HG02571 (cell line): ENCODE data around the gene PNPLA6.
"Not testable (repeated sequence)": the region's sequence is repeated elsewhere in the genome, so short reads cannot be mapped to it uniquely, and the experiment has no call there.

Experiments used
- ATAC-seq: cut with Tn5 transposase; IDR thresholded peaks from one replicate; pipeline ENCODE4 v1.9.1; 2021; ENCODE audit warnings: mild to moderate bottlenecking, moderate library complexity; ENCODE audit not compliant: unreplicated experiment

PNPLA6 gene

GRCh38 chr19:7550987-7551761 lies 15.7 kb downstream of the PNPLA6 start:
- no peak for ATAC-seq

- ATAC-seq, result no peak
Observed at GRCh38 chr19:7552781-7553180, 17.3 kb downstream of the PNPLA6 start.

GRCh38 chr19:7554565-7554964 lies 19.0 kb downstream of the PNPLA6 start:
- no peak for ATAC-seq

- ATAC-seq, result no peak
Observed at GRCh38 chr19:7554990-7555864, 19.7 kb downstream of the PNPLA6 start.

GRCh38 chr19:7556696-7557315 lies 21.3 kb downstream of the PNPLA6 start:
- no peak for ATAC-seq

GRCh38 chr19:7558667-7559066 lies 23.1 kb downstream of the PNPLA6 start:
- ATAC-seq, result no peak

- no peak for ATAC-seq
Observed at GRCh38 chr19:7559102-7559501, 23.6 kb downstream of the PNPLA6 start.

- ATAC-seq, result no peak
Observed at GRCh38 chr19:7560255-7560654, 24.7 kb downstream of the PNPLA6 start.

GRCh38 chr19:7561325-7561724 lies 25.8 kb downstream of the PNPLA6 start:
- ATAC-seq, result no peak

GRCh38 chr19:7562646-7563393 lies 27.3 kb downstream of the PNPLA6 start:
- no peak for ATAC-seq

- no peak for ATAC-seq
Observed at GRCh38 chr19:7564866-7565265, 29.3 kb downstream of the PNPLA6 start.

GRCh38 chr19:7565332-7565731 lies 29.8 kb downstream of the PNPLA6 start:
- no peak for ATAC-seq

- ATAC-seq, result no peak
Observed at GRCh38 chr19:7570761-7571160, 35.2 kb downstream of the PNPLA6 start.

GRCh38 chr19:7575434-7576040 lies 40.0 kb downstream of the PNPLA6 start:
- no peak for ATAC-seq

- ATAC-seq, result not testable (repeated sequence)
Observed at GRCh38 chr19:7577422-7577821, 41.9 kb downstream of the PNPLA6 start.

GRCh38 chr19:7578127-7578526 lies 42.6 kb downstream of the PNPLA6 start:
- ATAC-seq, result no peak

GRCh38 chr19:7579182-7579581 lies 43.7 kb downstream of the PNPLA6 start:
- no peak for ATAC-seq

- ATAC-seq, result no peak
Observed at GRCh38 chr19:7582446-7582845, 46.9 kb downstream of the PNPLA6 start.

- no peak for ATAC-seq
Observed at GRCh38 chr19:7589822-7590221, 54.3 kb downstream of the PNPLA6 start.

GRCh38 chr19:7590256-7590655 lies 54.7 kb downstream of the PNPLA6 start:
- ATAC-seq, result no peak
